H9 (cell line): ENCODE results near the gene PRSS56. TPM values are rescaled to one million over a fixed set of nuclear protein-coding genes. Genes with fewer than 3 reads are reported as not detected.
A peak's percentile ranks its signal among the peaks of the same experiment; 100 is the strongest.

Experiments
- DNase-seq: peaks from one replicate; pipeline ENCODE4 v3.0.0-alpha.2; 2017
- H2AFZ ChIP-seq: one replicate; pipeline ENCODE4 v1.6.1; 2013; ENCODE audit warnings: mild to moderate bottlenecking, low read length, control low read depth, moderate library complexity
- H2AK5ac ChIP-seq: 2 replicates; pipeline ENCODE4 v1.6.1; 2013; ENCODE audit warnings: low read length, control low read depth, mixed read lengths; ENCODE audit not compliant: insufficient read length
- H2BK120ac ChIP-seq: one replicate; pipeline ENCODE4 v1.6.1; 2013; ENCODE audit warnings: low read depth, mild to moderate bottlenecking, low read length, control low read depth, inconsistent platforms; ENCODE audit not compliant: poor library complexity, severe bottlenecking
- H2BK12ac ChIP-seq: 2 replicates; pipeline ENCODE4 v1.6.1; 2013; ENCODE audit warnings: low read length, control low read depth, mixed read lengths, low read depth; ENCODE audit not compliant: insufficient read length
- H2BK15ac ChIP-seq: 2 replicates; pipeline ENCODE4 v1.6.1; 2013; ENCODE audit warnings: low read depth, low read length, control low read depth
- H2BK20ac ChIP-seq: one replicate; pipeline ENCODE4 v1.6.1; 2013; ENCODE audit warnings: low read depth, mild to moderate bottlenecking, low read length, control low read depth, inconsistent platforms; ENCODE audit not compliant: poor library complexity, severe bottlenecking
- H2BK5ac ChIP-seq: 2 replicates; pipeline ENCODE4 v1.6.1; 2013; ENCODE audit warnings: low read length, control low read depth, mixed read lengths; ENCODE audit not compliant: insufficient read length
- H3K14ac ChIP-seq: 2 replicates; pipeline ENCODE4 v1.6.1; 2013; ENCODE audit warnings: low read length, control low read depth; ENCODE audit not compliant: insufficient read depth
- H3K18ac ChIP-seq: 2 replicates; pipeline ENCODE4 v1.6.1; 2013; ENCODE audit warnings: low read depth, mild to moderate bottlenecking, mixed read lengths, low read length, control low read depth; ENCODE audit not compliant: insufficient read length
- H3K23ac ChIP-seq: 2 replicates; pipeline ENCODE4 v1.6.1; 2013; ENCODE audit warnings: low read length, control low read depth, mixed read lengths, low read depth; ENCODE audit not compliant: insufficient read length
- H3K23me2 ChIP-seq: 2 replicates; pipeline ENCODE4 v1.6.1; 2013; ENCODE audit warnings: low read depth, mild to moderate bottlenecking, mixed read lengths, low read length, control low read depth; ENCODE audit not compliant: insufficient read length, poor library complexity, severe bottlenecking
- H3K27ac ChIP-seq: 2 replicates; pipeline ENCODE4 v1.5.1; 2013; ENCODE audit warnings: low read length, control low read depth, mixed read lengths, low read depth; ENCODE audit not compliant: insufficient read length
- H3K27me3 ChIP-seq: 2 replicates; pipeline ENCODE4 v1.6.1; 2013; ENCODE audit warnings: low read length, control low read depth, inconsistent platforms; ENCODE audit not compliant: insufficient read depth
- H3K4ac ChIP-seq: 2 replicates; pipeline ENCODE4 v1.6.1; 2013; ENCODE audit warnings: low read depth, mild to moderate bottlenecking, control low read depth, inconsistent platforms, low read length, moderate library complexity
- H3K4me1 ChIP-seq: 2 replicates; pipeline ENCODE4 v1.6.1; 2013; ENCODE audit warnings: low read length, control low read depth, inconsistent platforms; ENCODE audit not compliant: insufficient read depth
- H3K4me2 ChIP-seq: 2 replicates; pipeline ENCODE4 v1.6.1; 2013; ENCODE audit warnings: low read length, control low read depth, mixed read lengths; ENCODE audit not compliant: insufficient read length, insufficient read depth
- H3K56ac ChIP-seq: 2 replicates; pipeline ENCODE4 v1.6.1; 2013; ENCODE audit warnings: low read depth, mild to moderate bottlenecking, mixed read lengths, low read length, control low read depth; ENCODE audit not compliant: insufficient read length
- H3K79me1 ChIP-seq: 2 replicates; pipeline ENCODE4 v1.6.1; 2013; ENCODE audit warnings: low read depth, mild to moderate bottlenecking, moderate library complexity, low read length, control low read depth, inconsistent platforms; ENCODE audit not compliant: insufficient read depth, poor library complexity, severe bottlenecking
- H3K79me2 ChIP-seq: 2 replicates; pipeline ENCODE4 v1.6.1; 2013; ENCODE audit warnings: low read length, control low read depth, inconsistent platforms; ENCODE audit not compliant: insufficient read depth
- H3K9ac ChIP-seq: 2 replicates; pipeline ENCODE4 v1.6.1; 2013; ENCODE audit warnings: low read length, control low read depth, mixed read lengths; ENCODE audit not compliant: insufficient read length; ENCODE audit errors: extremely low read depth
- H3K9me3 ChIP-seq: one replicate; pipeline ENCODE4 v1.6.1; 2013; ENCODE audit warnings: low read depth, low read length, inconsistent platforms; ENCODE audit not compliant: control insufficient read depth
- H3T11ph ChIP-seq: one replicate; pipeline ENCODE4 v1.6.1; 2013; ENCODE audit warnings: mild to moderate bottlenecking, low read length, control low read depth, inconsistent platforms
- H4K20me1 ChIP-seq: one replicate; pipeline ENCODE4 v1.6.1; 2013; ENCODE audit not compliant: control insufficient read depth, insufficient read length, insufficient read depth
- H4K5ac ChIP-seq: 2 replicates; pipeline ENCODE4 v1.6.1; 2013; ENCODE audit warnings: low read depth, mild to moderate bottlenecking, mixed read lengths, low read length, control low read depth; ENCODE audit not compliant: insufficient read length
- H4K8ac ChIP-seq: replicated peaks from 2 replicates; pipeline ENCODE4 v1.6.1; 2013; ENCODE audit warnings: low read length, control low read depth, mixed read lengths, low read depth; ENCODE audit not compliant: insufficient read length
- H4K91ac ChIP-seq: 2 replicates; pipeline ENCODE4 v1.6.1; 2013; ENCODE audit warnings: low read depth, mild to moderate bottlenecking, moderate library complexity, mixed read lengths, low read length, control low read depth; ENCODE audit not compliant: insufficient read length
- H3K27ac Mint-ChIP-seq, 3 experiments: 2 replicates in 2 of 3; 3 replicates in 1 of 3; pipeline ENCODE4 v1.8.0; 2020 to 2021; ENCODE audit warnings: mixed read lengths in 3 of 3, mild to moderate bottlenecking in 1 of 3, moderate library complexity in 1 of 3
- H3K27me3 Mint-ChIP-seq: 2 replicates; pipeline ENCODE4 v1.8.0; 2021; ENCODE audit warnings: low read depth, mild to moderate bottlenecking, moderate library complexity, mixed read lengths
- H3K36me3 Mint-ChIP-seq, 3 experiments: 2 replicates in 2 of 3; 3 replicates in 1 of 3; pipeline ENCODE4 v1.8.0; 2020 to 2021; ENCODE audit warnings: low read depth in 3 of 3, mixed read lengths in 3 of 3; ENCODE audit not compliant: insufficient read depth in 1 of 3
- H3K4me1 Mint-ChIP-seq, 2 experiments: 2 replicates each; pipeline ENCODE4 v1.8.0; 2020; ENCODE audit warnings: mixed read lengths in 2 of 2
- H3K4me3 Mint-ChIP-seq, 2 experiments: 2 replicates in 1 of 2; 3 replicates in 1 of 2; pipeline ENCODE4 v1.8.0; 2020 to 2021; ENCODE audit warnings: mild to moderate bottlenecking in 2 of 2, mixed read lengths in 2 of 2, moderate library complexity in 1 of 2
- H3K9me3 Mint-ChIP-seq, 2 experiments: 2 replicates in 1 of 2; 3 replicates in 1 of 2; pipeline ENCODE4 v1.8.0; 2020; ENCODE audit warnings: mild to moderate bottlenecking in 2 of 2, mixed read lengths in 2 of 2, moderate library complexity in 1 of 2
- WGBS: extraction: QIAGEN DNeasy Blood & Tissue Kit; methylation state at CpG from one replicate; pipeline ENCODE4 v1.1.7; 2013; ENCODE audit warnings: missing lambda C conversion rate, low lambda C conversion rate, mixed read lengths; ENCODE audit not compliant: insufficient read length; ENCODE audit errors: extremely low coverage; 5-methylcytosine and 5-hydroxymethylcytosine counted together
- total RNA-seq: library from RNA; stranded (reverse); gene quantifications from 2 replicates; pipeline ENCODE4 v1.2.1, GENCODE V29; 2021
- TF ChIP-seq, protein P1 (sequence below): fragments of 200-600 bp; sonication (generic); conservative IDR thresholded peaks from 3 replicates; pipeline ENCODE4 v1.8.0; 2021; ENCODE audit warnings: antibody characterized with exemption, mild to moderate bottlenecking

PRSS56 gene
- total RNA-seq, 1 experiment from 2014 or later = not detected

DNA sequence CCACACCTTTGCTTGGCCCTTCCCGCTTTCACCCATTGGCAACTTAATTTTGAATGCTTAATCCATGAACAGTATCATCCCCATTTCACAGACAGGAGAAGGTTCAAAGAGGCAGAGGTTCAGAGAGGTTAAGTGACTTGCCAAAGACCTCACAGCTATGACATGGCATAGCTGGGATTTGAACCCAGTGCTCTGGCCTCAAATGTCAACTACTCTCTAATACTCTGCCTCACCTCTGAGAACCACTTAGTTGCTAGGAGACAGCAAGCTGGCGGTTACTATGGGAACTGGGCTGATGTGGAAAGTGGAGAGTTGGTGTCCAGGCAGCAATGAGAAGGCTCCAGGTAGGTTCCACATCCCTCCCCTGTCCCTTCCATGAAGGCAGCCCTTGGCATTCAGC, 15.8 kb upstream of the PRSS56 start:
- DNase-seq = no peak
- peaks cover 12% of the 10 kb centered on the region for H3K23me2 ChIP-seq
- no peak overlapping the region for H2BK15ac ChIP-seq
- peak overlapping the region in 1 of 2 experiments; percentile 80; a peak in 3 of 5 replicates for H3K4me3 Mint-ChIP-seq
- H3T11ph ChIP-seq = no peak overlapping the region
- no peak overlapping the region for H2BK5ac ChIP-seq
- H2BK120ac ChIP-seq = no peak overlapping the region
- TF ChIP-seq, protein P1, sequence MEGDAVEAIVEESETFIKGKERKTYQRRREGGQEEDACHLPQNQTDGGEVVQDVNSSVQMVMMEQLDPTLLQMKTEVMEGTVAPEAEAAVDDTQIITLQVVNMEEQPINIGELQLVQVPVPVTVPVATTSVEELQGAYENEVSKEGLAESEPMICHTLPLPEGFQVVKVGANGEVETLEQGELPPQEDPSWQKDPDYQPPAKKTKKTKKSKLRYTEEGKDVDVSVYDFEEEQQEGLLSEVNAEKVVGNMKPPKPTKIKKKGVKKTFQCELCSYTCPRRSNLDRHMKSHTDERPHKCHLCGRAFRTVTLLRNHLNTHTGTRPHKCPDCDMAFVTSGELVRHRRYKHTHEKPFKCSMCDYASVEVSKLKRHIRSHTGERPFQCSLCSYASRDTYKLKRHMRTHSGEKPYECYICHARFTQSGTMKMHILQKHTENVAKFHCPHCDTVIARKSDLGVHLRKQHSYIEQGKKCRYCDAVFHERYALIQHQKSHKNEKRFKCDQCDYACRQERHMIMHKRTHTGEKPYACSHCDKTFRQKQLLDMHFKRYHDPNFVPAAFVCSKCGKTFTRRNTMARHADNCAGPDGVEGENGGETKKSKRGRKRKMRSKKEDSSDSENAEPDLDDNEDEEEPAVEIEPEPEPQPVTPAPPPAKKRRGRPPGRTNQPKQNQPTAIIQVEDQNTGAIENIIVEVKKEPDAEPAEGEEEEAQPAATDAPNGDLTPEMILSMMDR = no peak
- H3K56ac ChIP-seq = no peak overlapping the region
- H3K79me2 ChIP-seq = no peaks in the 10 kb centered on the region
- no peak overlapping the region for H3K4me2 ChIP-seq
- H3K9me3 Mint-ChIP-seq = peaks cover 0 to 2% of the 10 kb centered on the region in 2 experiments; a peak in 2 of 5 replicates
- H4K91ac ChIP-seq = no peak overlapping the region
- H3K27me3 Mint-ChIP-seq = peaks cover 73% of the 10 kb centered on the region
- peaks cover 17 to 62% of the 10 kb centered on the region in 2 experiments for H3K4me1 Mint-ChIP-seq
- no peaks in the 10 kb centered on the region for H3K36me3 Mint-ChIP-seq
- no peak overlapping the region for H4K5ac ChIP-seq
- H2AK5ac ChIP-seq = no peak overlapping the region
- no peak overlapping the region for H3K18ac ChIP-seq
- H3K23ac ChIP-seq = no peak overlapping the region
- no peak overlapping the region for H2AFZ ChIP-seq
- H3K14ac ChIP-seq = no peak overlapping the region
- H3K4ac ChIP-seq = no peak overlapping the region
- 0 out of 2 replicates have a peak, but pooled peaks cover 3% of the 10 kb centered on the region for H3K4me1 ChIP-seq
- WGBS = no CpG with 5 or more reads among the region's 2 CpGs
- H2BK20ac ChIP-seq = no peak overlapping the region
- no peak overlapping the region for H2BK12ac ChIP-seq
- H4K8ac ChIP-seq = no peak overlapping the region
- peaks cover 3% of the 10 kb centered on the region for H4K20me1 ChIP-seq
- H3K9me3 ChIP-seq = no peaks in the 10 kb centered on the region
- no peak overlapping the region for H3K27ac ChIP-seq
- no peaks in the 10 kb centered on the region for H3K79me1 ChIP-seq
- H3K9ac ChIP-seq = no peak overlapping the region
- H3K27me3 ChIP-seq = peaks cover 17% of the 10 kb centered on the region
- H3K27ac Mint-ChIP-seq = no peak overlapping the region
